Urinary bladder (tissue), 4 donors: ENCODE data around the gene ASGR1. TPM values are rescaled to one million over a fixed set of nuclear protein-coding genes. Genes with fewer than 3 reads are reported as not detected.
"Not testable (repeated sequence)": the region's sequence is repeated elsewhere in the genome, so short reads cannot be mapped to it uniquely, and the experiment has no call there.

Experiments
- DNase-seq: peaks from one replicate; pipeline ENCODE4 v3.0.0-alpha.2; 2015; ENCODE audit errors: extremely low spot score
- H3K27ac ChIP-seq: one replicate; pipeline ENCODE4 v1.5.1; 2013; ENCODE audit warnings: low read depth, mild to moderate bottlenecking, moderate library complexity
- H3K36me3 ChIP-seq: one replicate; pipeline ENCODE4 v1.6.1; 2013; ENCODE audit warnings: mild to moderate bottlenecking, moderate library complexity; ENCODE audit not compliant: insufficient read depth
- H3K4me1 ChIP-seq: one replicate; pipeline ENCODE4 v1.6.1; 2013; ENCODE audit warnings: mild to moderate bottlenecking, moderate library complexity; ENCODE audit not compliant: insufficient read depth
- H3K4me3 ChIP-seq: one replicate; pipeline ENCODE4 v1.5.1; 2013; ENCODE audit warnings: low read depth, low read length
- WGBS: extraction: QIAGEN DNeasy Blood & Tissue Kit; methylation state at CpG from one replicate; pipeline ENCODE4 v1.1.7; 2013; 5-methylcytosine and 5-hydroxymethylcytosine counted together
- polyA plus RNA-seq: library from polyadenylated mRNA; stranded (reverse); fragments of 200-250 nt; gene quantifications from one replicate; pipeline ENCODE4 v1.2.3, GENCODE V29; 2013
- total RNA-seq: library from RNA; depleted of rRNA; stranded (reverse); fragments of >200 nt; gene quantifications from one replicate; pipeline ENCODE4 v1.2.3, GENCODE V29; 2014
- donor health status: healthy with polysubstance abuse.
- donor health status: healthy.

ASGR1 gene
- total and polyA plus RNA-seq, 2 donors = 1.6 to 1.7 TPM

DNA sequence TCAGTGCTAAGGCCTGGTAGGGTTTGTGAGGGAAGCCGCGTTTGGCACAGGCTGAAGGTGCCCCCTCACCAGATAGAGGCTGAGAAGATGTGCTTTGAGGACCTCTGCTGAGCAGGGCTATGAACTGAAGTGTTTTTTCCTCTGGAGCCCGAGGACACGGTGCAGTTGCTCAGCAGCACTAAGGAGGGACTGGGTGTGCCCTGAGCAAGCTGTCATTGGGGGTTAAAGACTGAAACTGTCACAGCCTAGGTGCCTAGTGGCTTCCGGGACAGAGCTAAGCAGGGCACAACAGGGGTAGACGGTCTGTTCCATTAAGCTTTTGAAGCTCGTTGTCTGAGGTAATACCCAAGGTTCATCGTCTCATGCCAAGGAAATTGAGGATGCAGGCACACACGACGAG, 39.8 kb downstream of the ASGR1 start:
- 53% methylated on average over 10 of the region's 10 CpGs for WGBS
- H3K4me1 ChIP-seq = no peaks in the 10 kb centered on the region
- no peak overlapping the region for H3K4me3 ChIP-seq
- no peak overlapping the region for H3K27ac ChIP-seq
- H3K36me3 ChIP-seq = no peaks in the 10 kb centered on the region
- DNase-seq = no peak

DNA sequence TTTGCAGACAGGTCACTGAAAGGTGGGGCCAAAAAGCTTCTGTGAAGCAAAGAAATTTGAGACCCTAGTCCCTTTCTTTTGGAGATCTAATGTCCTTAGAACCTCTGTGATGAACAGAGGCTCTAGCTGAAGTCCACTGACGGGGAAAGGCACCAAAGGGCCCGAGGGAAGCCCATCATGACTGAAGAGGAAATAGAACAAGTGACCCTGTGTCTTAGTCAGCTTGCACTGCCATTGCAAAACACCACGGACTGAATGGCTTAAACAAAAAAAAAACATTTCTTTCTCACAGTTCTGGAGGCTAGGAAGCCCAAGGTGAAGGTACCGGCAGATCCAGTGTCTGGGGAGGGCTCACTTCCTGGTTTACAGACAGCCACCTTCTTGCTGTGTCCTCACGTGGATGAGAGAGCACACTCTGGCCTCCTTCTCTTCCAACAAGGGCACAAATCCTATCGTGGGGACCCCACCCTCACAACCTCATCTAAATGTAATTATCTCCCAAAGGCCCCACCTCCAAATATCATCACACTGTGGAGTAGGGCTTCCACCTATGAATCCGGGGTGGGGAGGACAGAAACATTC, 40.3 kb downstream of the ASGR1 start:
- Histone ChIP-seq H3K27ac (no peak overlapping the region), H3K4me1 (no peaks in the 10 kb centered on the region), H3K36me3 (no peaks in the 10 kb centered on the region), H3K4me3 (no peak overlapping the region)
- 60% methylated on average over 7 of the region's 7 CpGs for WGBS
- no peak for DNase-seq

GRCh38 chr17:7137171-7137943, 41.8 kb downstream of the ASGR1 start:
- no peaks in the 10 kb centered on the region for H3K4me1 ChIP-seq
- H3K36me3 ChIP-seq = no peaks in the 10 kb centered on the region
- 39% methylated on average over 13 of the region's 13 CpGs for WGBS
- H3K4me3 ChIP-seq = no peak overlapping the region
- DNase-seq = no peak
- H3K27ac ChIP-seq = no peak overlapping the region

GRCh38 chr17:7136266-7136877, 42.8 kb downstream of the ASGR1 start:
- Histone ChIP-seq H3K4me3 (no peak overlapping the region), H3K4me1 (no peaks in the 10 kb centered on the region), H3K27ac (no peak overlapping the region), H3K36me3 (no peaks in the 10 kb centered on the region)
- DNase-seq = no peak
- WGBS = 28% methylated on average over 9 of the region's 9 CpGs

DNA sequence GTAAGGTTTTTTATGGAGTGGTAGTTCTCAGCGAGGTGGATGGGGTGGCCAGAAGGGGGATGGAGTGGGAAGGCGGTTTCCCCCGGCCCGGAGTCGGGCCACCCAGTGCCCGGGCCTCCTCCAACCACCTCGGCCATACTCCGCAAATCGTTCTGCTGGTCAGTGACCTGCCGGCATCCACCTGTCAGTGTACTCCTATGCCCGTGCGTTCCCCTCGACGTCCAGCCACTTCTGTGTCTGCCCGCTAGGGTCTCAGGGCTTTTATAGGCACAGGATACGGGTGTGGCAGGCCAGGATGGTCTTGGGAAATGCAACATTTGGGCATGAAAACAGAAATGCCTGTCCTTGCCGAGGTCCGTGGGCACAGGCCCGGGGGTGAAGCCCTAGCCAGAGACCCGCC, 45.3 kb downstream of the ASGR1 start:
- H3K4me3 ChIP-seq = no peak overlapping the region
- 66% methylated on average over 20 of the region's 20 CpGs for WGBS

DNA sequence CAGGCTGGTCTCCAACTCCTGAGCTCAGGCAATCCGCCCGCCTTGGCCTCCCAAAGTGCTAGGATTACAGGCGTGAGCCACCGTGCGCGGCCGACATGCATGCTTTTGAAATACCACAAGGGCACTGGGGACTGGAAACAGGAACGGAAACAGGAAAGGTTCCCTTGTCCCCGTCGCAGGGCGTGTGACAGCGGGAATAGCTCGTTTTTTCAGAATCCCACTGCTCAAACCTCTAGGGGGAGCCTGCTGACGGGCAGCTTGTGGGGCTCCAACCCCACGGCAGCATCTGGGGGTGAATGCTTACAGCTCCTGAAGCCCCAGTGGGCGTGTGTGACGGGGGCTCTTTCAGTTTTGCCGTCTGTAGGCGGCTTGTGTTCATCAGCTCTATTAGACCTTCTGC, 45.7 kb downstream of the ASGR1 start:
- DNase-seq = no peak
- 28% methylated on average over 19 of the region's 19 CpGs for WGBS
- H3K36me3 ChIP-seq = no peaks in the 10 kb centered on the region
- H3K4me1 ChIP-seq = peaks cover 2% of the 10 kb centered on the region
- H3K4me3 ChIP-seq = no peak overlapping the region
- H3K27ac ChIP-seq = no peak overlapping the region

More for the DNA sequence above, 45.3 kb downstream of the ASGR1 start:
- Histone ChIP-seq H3K27ac (no peak overlapping the region), H3K4me1 (peaks cover 2% of the 10 kb centered on the region), H3K36me3 (no peaks in the 10 kb centered on the region)
- no peak for DNase-seq

DNA sequence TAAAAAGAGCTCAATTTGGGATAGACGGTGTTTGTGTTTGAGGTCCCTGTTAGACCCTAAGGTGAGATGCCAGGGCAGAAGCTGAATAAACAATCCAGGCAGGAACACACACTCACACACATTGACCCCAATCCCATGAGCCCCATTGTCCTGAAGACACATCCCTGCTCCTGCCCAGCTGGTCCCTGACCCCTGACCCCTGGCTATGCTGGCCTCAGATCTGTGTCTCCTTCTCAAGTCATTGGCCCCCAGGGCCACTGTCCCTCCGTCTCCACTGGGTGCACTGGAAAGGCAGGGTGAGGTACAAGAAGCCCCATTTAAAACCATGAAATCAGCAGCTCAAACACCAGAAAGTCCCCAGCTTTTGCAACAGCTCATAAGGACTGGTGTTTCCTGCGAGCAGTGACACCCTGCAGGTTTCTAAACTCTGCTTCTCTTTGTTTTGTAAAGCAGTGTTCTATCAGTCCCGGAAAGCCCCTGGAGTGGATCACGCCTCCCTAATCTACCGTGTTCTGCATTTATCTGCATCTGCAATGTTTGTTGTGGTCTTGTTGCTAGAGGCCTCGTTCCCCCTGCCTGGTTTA, 46.6 kb downstream of the ASGR1 start:
- no peak overlapping the region for H3K4me3 ChIP-seq
- no peak overlapping the region for H3K27ac ChIP-seq
- DNase-seq = no peak
- WGBS = 28% methylated on average over 7 of the region's 7 CpGs
- peaks cover 2% of the 10 kb centered on the region for H3K4me1 ChIP-seq
- no peaks in the 10 kb centered on the region for H3K36me3 ChIP-seq

- Histone ChIP-seq H3K36me3 (no peaks in the 10 kb centered on the region), H3K27ac (no peak overlapping the region), H3K4me1 (peaks cover 2% of the 10 kb centered on the region), H3K4me3 (no peak overlapping the region)
- 82% methylated on average over 5 of the region's 5 CpGs for WGBS
- DNase-seq = no peak
Observed at GRCh38 chr17:7131423-7131791, 47.8 kb downstream of the ASGR1 start.

- WGBS = 42% methylated on average over 11 of the region's 11 CpGs
- no peak overlapping the region for H3K27ac ChIP-seq
- H3K4me3 ChIP-seq = no peak overlapping the region
- H3K4me1 ChIP-seq = peaks cover 2% of the 10 kb centered on the region
- H3K36me3 ChIP-seq = no peaks in the 10 kb centered on the region
- no peak for DNase-seq
Observed at GRCh38 chr17:7130621-7131422, 48.3 kb downstream of the ASGR1 start.

- DNase-seq = no peak
- WGBS = 86% methylated on average over 8 of the region's 8 CpGs
- H3K4me3 ChIP-seq = no peak overlapping the region
Observed at GRCh38 chr17:7129311-7129710, 49.9 kb downstream of the ASGR1 start.

DNA sequence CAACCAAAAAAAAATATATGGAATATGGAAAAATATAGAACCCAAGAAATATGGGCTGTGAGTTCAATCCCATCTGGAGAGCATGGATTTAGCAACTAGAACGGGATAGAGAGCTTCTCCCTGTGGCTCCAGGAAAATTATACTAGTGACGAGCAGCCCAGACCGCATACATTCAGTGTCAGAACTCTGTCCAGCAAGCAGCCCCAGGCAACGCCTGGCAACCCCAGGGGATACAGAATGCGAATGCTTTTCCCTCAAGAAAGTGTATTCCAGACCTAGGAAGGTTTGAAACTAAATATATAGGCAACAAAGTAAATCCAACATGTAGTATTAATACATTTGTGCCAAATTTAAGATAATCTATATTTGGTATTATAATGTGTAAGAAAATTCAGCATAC, 51.0 kb downstream of the ASGR1 start:
- H3K4me3 ChIP-seq = no peak overlapping the region
- H3K27ac ChIP-seq = no peak overlapping the region
- no peaks in the 10 kb centered on the region for H3K36me3 ChIP-seq
- 63% methylated on average over 5 of the region's 5 CpGs for WGBS
- no peak for DNase-seq
- H3K4me1 ChIP-seq = peaks cover 2% of the 10 kb centered on the region

More at GRCh38 chr17:7129311-7129710, 49.9 kb downstream of the ASGR1 start:
- no peak overlapping the region for H3K27ac ChIP-seq
- H3K36me3 ChIP-seq = no peaks in the 10 kb centered on the region
- H3K4me1 ChIP-seq = peaks cover 2% of the 10 kb centered on the region

DNA sequence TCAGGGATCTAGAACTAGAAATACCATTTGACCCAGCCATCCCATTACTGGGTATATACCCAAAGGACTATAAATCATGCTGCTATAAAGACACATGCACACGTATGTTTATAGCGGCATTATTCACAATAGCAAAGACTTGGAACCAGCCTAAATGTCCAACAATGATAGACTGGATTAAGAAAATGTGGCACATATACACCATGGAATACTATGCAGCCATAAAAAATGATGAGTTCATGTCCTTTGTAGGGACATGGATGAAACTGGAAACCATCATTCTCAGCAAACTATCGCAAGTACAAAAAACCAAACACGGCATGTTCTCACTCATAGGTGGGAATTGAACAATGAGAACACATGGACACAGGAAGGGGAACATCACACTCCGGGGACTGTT, 51.7 kb downstream of the ASGR1 start:
- 85% methylated on average over 5 of the region's 5 CpGs for WGBS
- H3K27ac ChIP-seq, H3K36me3 ChIP-seq, H3K4me3 ChIP-seq, DNase-seq, H3K4me1 ChIP-seq: not testable (repeated sequence)

GRCh38 chr17:7126386-7126785, 52.8 kb downstream of the ASGR1 start:
- DNase-seq, H3K4me3 ChIP-seq, H3K4me1 ChIP-seq, H3K36me3 ChIP-seq, H3K27ac ChIP-seq: not testable (repeated sequence)
- 79% methylated on average over 12 of the region's 12 CpGs for WGBS
